Measurements from ENCODE around the gene NEK7.

DNA sequence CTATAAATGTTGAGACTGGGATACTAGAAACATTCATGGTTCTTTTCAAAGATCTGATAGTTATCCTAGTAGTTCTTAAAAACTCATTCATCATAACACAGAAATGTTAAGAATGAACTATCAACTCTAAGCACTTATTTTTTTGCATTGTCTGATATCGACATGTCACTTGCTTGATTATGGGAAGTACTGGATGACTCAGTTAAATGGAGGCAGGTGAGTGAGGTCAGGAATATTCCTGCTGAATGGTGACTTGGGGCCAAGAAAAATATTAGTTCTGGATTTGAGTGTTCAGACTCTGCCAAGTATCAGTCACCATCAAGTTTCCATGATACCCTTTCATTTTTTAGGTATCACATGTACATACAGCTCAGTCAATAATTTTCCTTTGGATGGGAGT lies 63.6 kb downstream of the NEK7 start:
- TF ChIP-seq, protein P1, sequence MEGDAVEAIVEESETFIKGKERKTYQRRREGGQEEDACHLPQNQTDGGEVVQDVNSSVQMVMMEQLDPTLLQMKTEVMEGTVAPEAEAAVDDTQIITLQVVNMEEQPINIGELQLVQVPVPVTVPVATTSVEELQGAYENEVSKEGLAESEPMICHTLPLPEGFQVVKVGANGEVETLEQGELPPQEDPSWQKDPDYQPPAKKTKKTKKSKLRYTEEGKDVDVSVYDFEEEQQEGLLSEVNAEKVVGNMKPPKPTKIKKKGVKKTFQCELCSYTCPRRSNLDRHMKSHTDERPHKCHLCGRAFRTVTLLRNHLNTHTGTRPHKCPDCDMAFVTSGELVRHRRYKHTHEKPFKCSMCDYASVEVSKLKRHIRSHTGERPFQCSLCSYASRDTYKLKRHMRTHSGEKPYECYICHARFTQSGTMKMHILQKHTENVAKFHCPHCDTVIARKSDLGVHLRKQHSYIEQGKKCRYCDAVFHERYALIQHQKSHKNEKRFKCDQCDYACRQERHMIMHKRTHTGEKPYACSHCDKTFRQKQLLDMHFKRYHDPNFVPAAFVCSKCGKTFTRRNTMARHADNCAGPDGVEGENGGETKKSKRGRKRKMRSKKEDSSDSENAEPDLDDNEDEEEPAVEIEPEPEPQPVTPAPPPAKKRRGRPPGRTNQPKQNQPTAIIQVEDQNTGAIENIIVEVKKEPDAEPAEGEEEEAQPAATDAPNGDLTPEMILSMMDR (IDR thresholded peaks at IDR 0.05; ENCODE audit: insufficient read depth, low read length, poor library complexity, severe bottlenecking) = no peak
- no peak for TF ChIP-seq EZH2phosphoT487 (conservative IDR thresholded peaks at IDR 0.05; ENCODE audit: low read length)
